Panc1 (cell line): ENCODE results near the gene SHLD3. TPM values are rescaled to one million over a fixed set of nuclear protein-coding genes. Genes with fewer than 3 reads are reported as not detected.

Experiments
- ATAC-seq: fragments of 200-7000 bp; cut with Tn5 transposase; 2 replicates; pipeline ENCODE4 v1.9.1; 2020; ENCODE audit warnings: mild to moderate bottlenecking, moderate library complexity
- BruUV-seq: library from RNA; stranded (reverse); fragments of 400-500 nt; replicated peaks from 2 replicates; lab custom pipeline; 2021; lab: Mats Ljungman, UMichigan
- CTCF ChIA-PET: fragments of 300-600 bp; sonication (Branson Sonifier 250); formaldehyde crosslinking; loops from one replicate; lab custom pipeline; 2022; ENCODE audit warnings: antibody characterized with exemption; lab: Charles Lee
- POLR2A ChIA-PET: fragments of 300-600 bp; sonication (Branson Sonifier 250); formaldehyde crosslinking; loops from one replicate; lab custom pipeline; 2022; ENCODE audit warnings: antibody characterized with exemption; lab: Charles Lee
- DNase-seq: peaks from one replicate; pipeline ENCODE4 v3.0.0-alpha.2; 2010; ENCODE audit warnings: low read depth, low spot score
- H3K27ac ChIP-seq: 2 replicates; pipeline ENCODE4 v1.5.1; 2011; ENCODE audit warnings: mild to moderate bottlenecking, low read length, inconsistent platforms
- H3K27me3 ChIP-seq: fragments of 200-500 bp; sonication (Bioruptor generic); 2 replicates; pipeline ENCODE4 v1.6.0; 2014; ENCODE audit warnings: low read length, inconsistent platforms; ENCODE audit not compliant: control insufficient read depth, insufficient read depth
- H3K36me3 ChIP-seq: fragments of 200-500 bp; sonication (Bioruptor generic); 2 replicates; pipeline ENCODE4 v1.5.1; 2014; ENCODE audit warnings: inconsistent platforms, mild to moderate bottlenecking, low read length, moderate library complexity; ENCODE audit not compliant: control insufficient read depth, insufficient read depth
- H3K4me1 ChIP-seq: 2 replicates; pipeline ENCODE4 v1.5.1; 2011; ENCODE audit warnings: inconsistent platforms, mild to moderate bottlenecking, low read length, moderate library complexity; ENCODE audit not compliant: control insufficient read depth, insufficient read depth
- H3K4me3 ChIP-seq, 2 experiments: 2 replicates each; pipeline ENCODE4 v1.5.1; 2011 to 2012; ENCODE audit warnings: low read depth in 2 of 2, low read length in 2 of 2, mild to moderate bottlenecking in 2 of 2, inconsistent platforms in 1 of 2, moderate library complexity in 1 of 2
- H3K9me3 ChIP-seq: fragments of 200-500 bp; sonication (Bioruptor generic); 2 replicates; pipeline ENCODE4 v1.5.1; 2014; ENCODE audit warnings: low read depth, mild to moderate bottlenecking, inconsistent platforms, low read length, moderate library complexity; ENCODE audit not compliant: control insufficient read depth, insufficient read depth
- POLR2AphosphoS5 ChIP-seq: IDR thresholded peaks from 2 replicates; pipeline ENCODE4 v1.6.1; 2012; ENCODE audit warnings: mild to moderate bottlenecking, low read depth, low read length, moderate library complexity
- SIN3A ChIP-seq: IDR thresholded peaks from 2 replicates; pipeline ENCODE4 v1.6.1; 2012; ENCODE audit warnings: low read depth, mild to moderate bottlenecking, low read length, moderate library complexity, borderline replicate concordance; ENCODE audit not compliant: insufficient read depth
- TCF7L2 ChIP-seq: IDR thresholded peaks from 2 replicates; pipeline ENCODE4 v1.6.1; 2011; ENCODE audit warnings: mild to moderate bottlenecking, low read depth, low read length, inconsistent platforms
- in situ Hi-C: cut with HindIII; loops from 2 replicates; pipeline ENCODE4 v1.10.0; 2016; ENCODE audit warnings: low sequenced_read_pairs, low pct_unique_long_range_greater_than_20kb
- intact Hi-C: fragments of 100-400 bp; cut with micrococcal nuclease; formaldehyde crosslinking; loops from one replicate; pipeline ENCODE4 v1.10.0; 2022; ENCODE audit not compliant: unreplicated experiment
- total RNA-seq: library from RNA; stranded (reverse); gene quantifications from one replicate; pipeline ENCODE4 v1.2.1, GENCODE V29; 2021; ENCODE audit not compliant: unreplicated experiment
- TF ChIP-seq, protein P1 (sequence below): fragments of 450-650 bp; IDR thresholded peaks from 2 replicates; pipeline ENCODE4 v1.5.1; 2017; ENCODE audit warnings: mild to moderate bottlenecking
- TF ChIP-seq, protein P2 (sequence below), 2 experiments: IDR thresholded peaks; 2 replicates each; pipeline ENCODE4 v1.6.1; 2011 to 2012; ENCODE audit warnings: low read depth in 2 of 2, control low read depth in 1 of 2, low read length in 1 of 2, mild to moderate bottlenecking in 1 of 2, moderate library complexity in 1 of 2; ENCODE audit not compliant: insufficient read depth in 1 of 2

Gene SHLD3
- total RNA-seq, 1 experiment from 2014 or later = 3.3 TPM

DNA sequence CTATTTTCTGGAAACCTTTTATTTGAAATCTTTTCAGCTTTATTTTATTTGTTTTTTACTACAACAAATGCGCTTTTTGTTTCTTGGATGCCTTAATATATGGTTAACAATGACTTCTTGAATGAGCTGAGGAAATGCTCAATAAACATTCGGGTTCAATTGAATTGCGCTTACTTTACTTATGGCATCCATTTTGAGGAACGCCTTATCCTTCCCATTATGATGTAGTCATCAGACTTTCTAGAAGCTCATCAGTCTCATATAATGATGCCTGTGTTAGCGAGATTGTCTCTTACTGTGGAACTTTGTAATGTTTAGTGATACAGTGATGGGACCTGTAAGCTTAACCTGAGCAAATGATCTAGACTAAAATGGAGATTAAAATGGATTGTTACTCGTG lies 916 bp downstream of the SHLD3 start:
- ChIA-PET CTCF (no interaction called here), POLR2A (no interaction called here)
- no peaks in the 10 kb centered on the region for H3K27me3 ChIP-seq
- TF ChIP-seq SIN3A = no peak
- TF ChIP-seq, protein P1, sequence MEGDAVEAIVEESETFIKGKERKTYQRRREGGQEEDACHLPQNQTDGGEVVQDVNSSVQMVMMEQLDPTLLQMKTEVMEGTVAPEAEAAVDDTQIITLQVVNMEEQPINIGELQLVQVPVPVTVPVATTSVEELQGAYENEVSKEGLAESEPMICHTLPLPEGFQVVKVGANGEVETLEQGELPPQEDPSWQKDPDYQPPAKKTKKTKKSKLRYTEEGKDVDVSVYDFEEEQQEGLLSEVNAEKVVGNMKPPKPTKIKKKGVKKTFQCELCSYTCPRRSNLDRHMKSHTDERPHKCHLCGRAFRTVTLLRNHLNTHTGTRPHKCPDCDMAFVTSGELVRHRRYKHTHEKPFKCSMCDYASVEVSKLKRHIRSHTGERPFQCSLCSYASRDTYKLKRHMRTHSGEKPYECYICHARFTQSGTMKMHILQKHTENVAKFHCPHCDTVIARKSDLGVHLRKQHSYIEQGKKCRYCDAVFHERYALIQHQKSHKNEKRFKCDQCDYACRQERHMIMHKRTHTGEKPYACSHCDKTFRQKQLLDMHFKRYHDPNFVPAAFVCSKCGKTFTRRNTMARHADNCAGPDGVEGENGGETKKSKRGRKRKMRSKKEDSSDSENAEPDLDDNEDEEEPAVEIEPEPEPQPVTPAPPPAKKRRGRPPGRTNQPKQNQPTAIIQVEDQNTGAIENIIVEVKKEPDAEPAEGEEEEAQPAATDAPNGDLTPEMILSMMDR = no peak
- TF ChIP-seq, protein P2, sequence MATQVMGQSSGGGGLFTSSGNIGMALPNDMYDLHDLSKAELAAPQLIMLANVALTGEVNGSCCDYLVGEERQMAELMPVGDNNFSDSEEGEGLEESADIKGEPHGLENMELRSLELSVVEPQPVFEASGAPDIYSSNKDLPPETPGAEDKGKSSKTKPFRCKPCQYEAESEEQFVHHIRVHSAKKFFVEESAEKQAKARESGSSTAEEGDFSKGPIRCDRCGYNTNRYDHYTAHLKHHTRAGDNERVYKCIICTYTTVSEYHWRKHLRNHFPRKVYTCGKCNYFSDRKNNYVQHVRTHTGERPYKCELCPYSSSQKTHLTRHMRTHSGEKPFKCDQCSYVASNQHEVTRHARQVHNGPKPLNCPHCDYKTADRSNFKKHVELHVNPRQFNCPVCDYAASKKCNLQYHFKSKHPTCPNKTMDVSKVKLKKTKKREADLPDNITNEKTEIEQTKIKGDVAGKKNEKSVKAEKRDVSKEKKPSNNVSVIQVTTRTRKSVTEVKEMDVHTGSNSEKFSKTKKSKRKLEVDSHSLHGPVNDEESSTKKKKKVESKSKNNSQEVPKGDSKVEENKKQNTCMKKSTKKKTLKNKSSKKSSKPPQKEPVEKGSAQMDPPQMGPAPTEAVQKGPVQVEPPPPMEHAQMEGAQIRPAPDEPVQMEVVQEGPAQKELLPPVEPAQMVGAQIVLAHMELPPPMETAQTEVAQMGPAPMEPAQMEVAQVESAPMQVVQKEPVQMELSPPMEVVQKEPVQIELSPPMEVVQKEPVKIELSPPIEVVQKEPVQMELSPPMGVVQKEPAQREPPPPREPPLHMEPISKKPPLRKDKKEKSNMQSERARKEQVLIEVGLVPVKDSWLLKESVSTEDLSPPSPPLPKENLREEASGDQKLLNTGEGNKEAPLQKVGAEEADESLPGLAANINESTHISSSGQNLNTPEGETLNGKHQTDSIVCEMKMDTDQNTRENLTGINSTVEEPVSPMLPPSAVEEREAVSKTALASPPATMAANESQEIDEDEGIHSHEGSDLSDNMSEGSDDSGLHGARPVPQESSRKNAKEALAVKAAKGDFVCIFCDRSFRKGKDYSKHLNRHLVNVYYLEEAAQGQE (IDR thresholded peaks at IDR 0.05; ENCODE audit: insufficient read depth in 1 of 2, low read depth in 2 of 2, low read length in 1 of 2) = no peak
- TF ChIP-seq POLR2AphosphoS5 = no peak
- TF ChIP-seq TCF7L2 = no peak
- no peaks in the 10 kb centered on the region for H3K9me3 ChIP-seq
- no TSS peak for BruUV-seq
- peak overlapping the region; percentile 82 to 98 for H3K4me3 ChIP-seq
- peaks cover 5% of the 10 kb centered on the region for H3K36me3 ChIP-seq
- H3K4me1 ChIP-seq = peaks cover 9% of the 10 kb centered on the region
- H3K27ac ChIP-seq = peak overlapping the region; percentile 99
- intact Hi-C loops (no loop called here), in situ Hi-C loops (no loop called here)
- DNase-seq (no peak), ATAC-seq (no peak)

DNA sequence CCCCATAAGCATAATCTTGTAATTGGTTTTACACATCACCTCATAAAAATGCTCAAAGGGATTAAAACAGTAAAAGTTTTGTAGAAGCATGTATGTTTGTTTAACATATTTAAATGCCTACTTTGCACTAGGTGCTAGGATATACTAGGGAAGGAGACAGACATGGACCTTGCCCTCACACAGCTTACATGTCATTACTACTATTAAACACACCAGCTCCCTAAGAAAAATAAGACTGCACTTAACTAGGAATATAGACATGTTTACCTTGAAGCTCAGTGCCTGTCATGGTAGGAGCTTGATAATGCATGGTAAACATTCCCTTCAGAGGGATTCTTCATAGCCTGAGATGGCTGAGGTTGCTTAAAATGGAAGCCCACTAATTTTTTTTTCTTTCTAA lies 6.2 kb downstream of the SHLD3 start:
- ATAC-seq = no peak

More for the DNA sequence above, 6.2 kb downstream of the SHLD3 start:
- H3K27ac ChIP-seq = no peak overlapping the region
- peaks cover 2% of the 10 kb centered on the region; the same call in 1 of the 2 replicates for H3K36me3 ChIP-seq
- BruUV-seq = no TSS peak
- no peaks in the 10 kb centered on the region for H3K27me3 ChIP-seq
- H3K4me1 ChIP-seq = 0 out of 2 replicates have a peak, but pooled peaks cover under 1% of the 10 kb centered on the region
- TF ChIP-seq TCF7L2 (no peak), SIN3A (no peak)
- TF ChIP-seq, protein P1 = no peak
- intact Hi-C loops = no loop called here
- DNase-seq = no peak
- ChIA-PET CTCF (no interaction called here), POLR2A (interaction anchor here (0.7 kb wide), 1 partner anchor 756 kb away, joined by 3 read pairs; no protein-coding TSS in a partner anchor)
- in situ Hi-C loops = no loop called here
- no peak overlapping the region for H3K4me3 ChIP-seq
- H3K9me3 ChIP-seq = no peaks in the 10 kb centered on the region
